ENCODE data around the gene GNG8.

Gene GNG8

GRCh38 chr19:46635920-46636761 lies at the start of gene GNG8:
Gene GNG8 (minus strand): TSS chr19:46636202. CDS start chr19:46634682, 1,520 bp downstream.
- DNase-seq = peak; percentile 68

- no peak for DNase-seq
Observed at GRCh38 chr19:46685189-46685588, 49.2 kb upstream of the GNG8 start.

GRCh38 chr19:46678110-46678732 lies 42.2 kb upstream of the GNG8 start:
- DNase-seq = peak; percentile 79

- no peak for DNase-seq
Observed at GRCh38 chr19:46674416-46675178, 38.6 kb upstream of the GNG8 start.

- no peak for DNase-seq
Observed at GRCh38 chr19:46670813-46671212, 34.8 kb upstream of the GNG8 start.

- DNase-seq = no peak
Observed at GRCh38 chr19:46668662-46669061, 32.7 kb upstream of the GNG8 start.

- DNase-seq = no peak
Observed at GRCh38 chr19:46665072-46665471, 29.1 kb upstream of the GNG8 start.

- peak; percentile 82 for DNase-seq
Observed at GRCh38 chr19:46661735-46662592, 26.0 kb upstream of the GNG8 start.

GRCh38 chr19:46661020-46661731 lies 25.2 kb upstream of the GNG8 start, which contains the start of gene DACT3:
Gene DACT3 (minus strand): TSS chr19:46661182. CDS start chr19:46661064, 118 bp downstream.
- peak; percentile 100 for DNase-seq

GRCh38 chr19:46660551-46661019 lies 24.6 kb upstream of the GNG8 start:
- DNase-seq = no peak

GRCh38 chr19:46660008-46660517 lies 24.1 kb upstream of the GNG8 start:
- DNase-seq = no peak

- DNase-seq = no peak
Observed at GRCh38 chr19:46659151-46660007, 23.4 kb upstream of the GNG8 start.

GRCh38 chr19:46656541-46656940 lies 20.5 kb upstream of the GNG8 start:
- DNase-seq = no peak

- no peak for DNase-seq
Observed at GRCh38 chr19:46654621-46655152, 18.7 kb upstream of the GNG8 start.

GRCh38 chr19:46650445-46650844 lies 14.4 kb upstream of the GNG8 start:
- DNase-seq = no peak

- DNase-seq = no peak
Observed at GRCh38 chr19:46648961-46649960, 13.3 kb upstream of the GNG8 start.

- no peak for DNase-seq
Observed at GRCh38 chr19:46648060-46648960, 12.3 kb upstream of the GNG8 start.

GRCh38 chr19:46646402-46646801 lies 10.4 kb upstream of the GNG8 start:
- no peak for DNase-seq

All from activated CD8-positive, alpha-beta memory T cell treated with anti-CD3 and anti-CD28 coated beads for 24 hours (primary cell).